ENCODE measurements around the gene UBE2E2.

UBE2E2 gene

GRCh38 chr3:23377928-23378672 is 175.0 kb downstream of the UBE2E2 start:
- DNase-seq (ENCODE audit: low spot score), result no peak
- no peak for FAIRE-seq

- DNase-seq (ENCODE audit: low spot score) (no peak), FAIRE-seq (no peak)
These were observed 180.7 kb downstream of the UBE2E2 start for GRCh38 chr3:23383875-23384274.

GRCh38 chr3:23385327-23385726 is 182.2 kb downstream of the UBE2E2 start:
- FAIRE-seq, result no peak
- DNase-seq (ENCODE audit: low spot score), result no peak

GRCh38 chr3:23387286-23387918 is 184.3 kb downstream of the UBE2E2 start:
- no peak for DNase-seq (ENCODE audit: low spot score)
- no peak for FAIRE-seq

- FAIRE-seq (no peak), DNase-seq (ENCODE audit: low spot score) (no peak)
These were observed 186.0 kb downstream of the UBE2E2 start for GRCh38 chr3:23389089-23389488.

- DNase-seq (ENCODE audit: low spot score) (no peak), FAIRE-seq (no peak)
These were observed 186.6 kb downstream of the UBE2E2 start for GRCh38 chr3:23389686-23390085.

GRCh38 chr3:23390446-23390845 is 187.3 kb downstream of the UBE2E2 start:
- FAIRE-seq (no peak), DNase-seq (ENCODE audit: low spot score) (no peak)

- FAIRE-seq (no peak), DNase-seq (ENCODE audit: low spot score) (no peak)
These were observed 187.9 kb downstream of the UBE2E2 start for GRCh38 chr3:23390989-23391553.

- no peak for FAIRE-seq
- DNase-seq (ENCODE audit: low spot score), result no peak
These were observed 192.0 kb downstream of the UBE2E2 start for GRCh38 chr3:23395115-23395514.

- DNase-seq (ENCODE audit: low spot score) (no peak), FAIRE-seq (no peak)
These were observed 193.6 kb downstream of the UBE2E2 start for GRCh38 chr3:23396746-23397145.

- DNase-seq (ENCODE audit: low spot score), result no peak
- FAIRE-seq, result no peak
These were observed 196.1 kb downstream of the UBE2E2 start for GRCh38 chr3:23399221-23399620.

GRCh38 chr3:23402728-23403492 is 199.8 kb downstream of the UBE2E2 start:
- FAIRE-seq (no peak), DNase-seq (ENCODE audit: low spot score) (no peak)

- no peak for FAIRE-seq
- DNase-seq (ENCODE audit: low spot score), result no peak
These were observed 201.1 kb downstream of the UBE2E2 start for GRCh38 chr3:23404246-23404645.

GRCh38 chr3:23405081-23405480 is 202.0 kb downstream of the UBE2E2 start:
- FAIRE-seq, result no peak
- DNase-seq (ENCODE audit: low spot score), result no peak

- no peak for DNase-seq (ENCODE audit: low spot score)
- FAIRE-seq, result no peak
These were observed 203.5 kb downstream of the UBE2E2 start for GRCh38 chr3:23406601-23407000.

GRCh38 chr3:23418026-23418425 is 214.9 kb downstream of the UBE2E2 start:
- FAIRE-seq, result no peak
- DNase-seq (ENCODE audit: low spot score), result no peak

- FAIRE-seq, result no peak
- no peak for DNase-seq (ENCODE audit: low spot score)
These were observed 218.8 kb downstream of the UBE2E2 start for GRCh38 chr3:23421811-23422516.

GRCh38 chr3:23422517-23422851 is 219.4 kb downstream of the UBE2E2 start:
- no peak for DNase-seq (ENCODE audit: low spot score)
- no peak for FAIRE-seq

GRCh38 chr3:23425410-23425809 is 222.3 kb downstream of the UBE2E2 start:
- no peak for DNase-seq (ENCODE audit: low spot score)
- no peak for FAIRE-seq

GRCh38 chr3:23430781-23431398 is 227.8 kb downstream of the UBE2E2 start:
- DNase-seq (ENCODE audit: low spot score) (no peak), FAIRE-seq (no peak)

- FAIRE-seq (no peak), DNase-seq (ENCODE audit: low spot score) (no peak)
These were observed 228.6 kb downstream of the UBE2E2 start for GRCh38 chr3:23431764-23432163.
